ENCODE measurements around the gene PATJ.

PATJ gene

DNA sequence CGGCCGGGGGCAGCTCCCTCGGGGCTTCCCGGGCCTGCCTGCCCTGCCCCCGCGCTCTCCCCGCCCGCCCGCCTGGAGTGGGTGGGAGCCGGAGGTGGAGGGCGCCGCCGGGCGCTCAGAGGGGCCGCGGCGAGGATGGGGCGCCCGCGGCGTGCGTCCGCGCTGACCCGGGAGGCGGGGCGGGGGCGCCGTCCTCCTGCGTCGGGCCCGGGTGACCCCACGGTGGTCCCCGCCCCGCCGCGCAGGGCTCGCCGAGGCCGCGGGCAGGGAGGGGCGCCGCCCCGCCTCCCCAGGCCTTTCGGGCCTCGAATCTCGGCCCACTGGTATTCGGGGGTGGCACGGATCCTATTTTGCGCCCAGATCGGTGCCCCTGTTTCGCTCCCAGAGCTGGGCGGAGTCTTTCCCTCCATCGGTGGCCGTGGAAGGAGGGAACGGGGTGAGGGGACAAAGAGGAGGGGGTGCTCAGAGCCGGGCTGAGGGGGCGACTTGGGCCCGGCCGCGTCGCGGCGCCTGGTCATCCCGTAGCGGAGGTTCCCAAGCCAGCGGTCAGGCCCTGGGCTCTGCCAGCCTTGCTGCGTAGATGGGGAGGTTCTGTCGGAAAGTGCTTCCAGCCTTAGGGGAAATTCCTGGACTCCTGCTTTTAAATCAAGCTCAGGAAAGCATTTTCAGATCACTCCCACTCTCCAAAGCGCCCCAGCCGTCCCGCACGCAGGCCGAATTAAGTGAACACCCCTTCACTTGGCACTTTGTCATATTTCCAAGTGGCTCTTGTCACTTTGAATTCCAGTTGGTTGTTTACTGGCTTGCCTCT is 545 bp downstream of the PATJ start (continued):
- TF ChIP-seq ZNF221 (tag by site-specific recombination; IDR thresholded peaks at IDR 0.05; ENCODE audit: borderline replicate concordance): no peak
- TF ChIP-seq, protein P1, sequence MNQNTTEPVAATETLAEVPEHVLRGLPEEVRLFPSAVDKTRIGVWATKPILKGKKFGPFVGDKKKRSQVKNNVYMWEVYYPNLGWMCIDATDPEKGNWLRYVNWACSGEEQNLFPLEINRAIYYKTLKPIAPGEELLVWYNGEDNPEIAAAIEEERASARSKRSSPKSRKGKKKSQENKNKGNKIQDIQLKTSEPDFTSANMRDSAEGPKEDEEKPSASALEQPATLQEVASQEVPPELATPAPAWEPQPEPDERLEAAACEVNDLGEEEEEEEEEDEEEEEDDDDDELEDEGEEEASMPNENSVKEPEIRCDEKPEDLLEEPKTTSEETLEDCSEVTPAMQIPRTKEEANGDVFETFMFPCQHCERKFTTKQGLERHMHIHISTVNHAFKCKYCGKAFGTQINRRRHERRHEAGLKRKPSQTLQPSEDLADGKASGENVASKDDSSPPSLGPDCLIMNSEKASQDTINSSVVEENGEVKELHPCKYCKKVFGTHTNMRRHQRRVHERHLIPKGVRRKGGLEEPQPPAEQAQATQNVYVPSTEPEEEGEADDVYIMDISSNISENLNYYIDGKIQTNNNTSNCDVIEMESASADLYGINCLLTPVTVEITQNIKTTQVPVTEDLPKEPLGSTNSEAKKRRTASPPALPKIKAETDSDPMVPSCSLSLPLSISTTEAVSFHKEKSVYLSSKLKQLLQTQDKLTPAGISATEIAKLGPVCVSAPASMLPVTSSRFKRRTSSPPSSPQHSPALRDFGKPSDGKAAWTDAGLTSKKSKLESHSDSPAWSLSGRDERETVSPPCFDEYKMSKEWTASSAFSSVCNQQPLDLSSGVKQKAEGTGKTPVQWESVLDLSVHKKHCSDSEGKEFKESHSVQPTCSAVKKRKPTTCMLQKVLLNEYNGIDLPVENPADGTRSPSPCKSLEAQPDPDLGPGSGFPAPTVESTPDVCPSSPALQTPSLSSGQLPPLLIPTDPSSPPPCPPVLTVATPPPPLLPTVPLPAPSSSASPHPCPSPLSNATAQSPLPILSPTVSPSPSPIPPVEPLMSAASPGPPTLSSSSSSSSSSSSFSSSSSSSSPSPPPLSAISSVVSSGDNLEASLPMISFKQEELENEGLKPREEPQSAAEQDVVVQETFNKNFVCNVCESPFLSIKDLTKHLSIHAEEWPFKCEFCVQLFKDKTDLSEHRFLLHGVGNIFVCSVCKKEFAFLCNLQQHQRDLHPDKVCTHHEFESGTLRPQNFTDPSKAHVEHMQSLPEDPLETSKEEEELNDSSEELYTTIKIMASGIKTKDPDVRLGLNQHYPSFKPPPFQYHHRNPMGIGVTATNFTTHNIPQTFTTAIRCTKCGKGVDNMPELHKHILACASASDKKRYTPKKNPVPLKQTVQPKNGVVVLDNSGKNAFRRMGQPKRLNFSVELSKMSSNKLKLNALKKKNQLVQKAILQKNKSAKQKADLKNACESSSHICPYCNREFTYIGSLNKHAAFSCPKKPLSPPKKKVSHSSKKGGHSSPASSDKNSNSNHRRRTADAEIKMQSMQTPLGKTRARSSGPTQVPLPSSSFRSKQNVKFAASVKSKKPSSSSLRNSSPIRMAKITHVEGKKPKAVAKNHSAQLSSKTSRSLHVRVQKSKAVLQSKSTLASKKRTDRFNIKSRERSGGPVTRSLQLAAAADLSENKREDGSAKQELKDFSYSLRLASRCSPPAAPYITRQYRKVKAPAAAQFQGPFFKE (tag by site-specific recombination; IDR thresholded peaks at IDR 0.05; ENCODE audit: borderline replicate concordance): no peak
- no peak for TF ChIP-seq ZBTB21 (tag by site-specific recombination; IDR thresholded peaks at IDR 0.05)
- TF ChIP-seq ZNF426 (tag by site-specific recombination; IDR thresholded peaks at IDR 0.05): no peak
- TF ChIP-seq, protein P2, sequence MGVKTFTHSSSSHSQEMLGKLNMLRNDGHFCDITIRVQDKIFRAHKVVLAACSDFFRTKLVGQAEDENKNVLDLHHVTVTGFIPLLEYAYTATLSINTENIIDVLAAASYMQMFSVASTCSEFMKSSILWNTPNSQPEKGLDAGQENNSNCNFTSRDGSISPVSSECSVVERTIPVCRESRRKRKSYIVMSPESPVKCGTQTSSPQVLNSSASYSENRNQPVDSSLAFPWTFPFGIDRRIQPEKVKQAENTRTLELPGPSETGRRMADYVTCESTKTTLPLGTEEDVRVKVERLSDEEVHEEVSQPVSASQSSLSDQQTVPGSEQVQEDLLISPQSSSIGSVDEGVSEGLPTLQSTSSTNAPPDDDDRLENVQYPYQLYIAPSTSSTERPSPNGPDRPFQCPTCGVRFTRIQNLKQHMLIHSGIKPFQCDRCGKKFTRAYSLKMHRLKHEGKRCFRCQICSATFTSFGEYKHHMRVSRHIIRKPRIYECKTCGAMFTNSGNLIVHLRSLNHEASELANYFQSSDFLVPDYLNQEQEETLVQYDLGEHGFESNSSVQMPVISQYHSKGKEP (tag by site-specific recombination; IDR thresholded peaks at IDR 0.05): no peak
- TF ChIP-seq ZNF23 (tag by site-specific recombination; IDR thresholded peaks at IDR 0.05; ENCODE audit: borderline replicate concordance): no peak
- TF ChIP-seq ZNF629 (tag by site-specific recombination; IDR thresholded peaks at IDR 0.05): no peak
- TF ChIP-seq KLF1 (tag by site-specific recombination; IDR thresholded peaks at IDR 0.05): no peak
- peak; percentile 60 for TF ChIP-seq ZNF366 (tag by site-specific recombination; conservative IDR thresholded peaks at IDR 0.05)
- no peak for TF ChIP-seq ZNF48 (tag by site-specific recombination; IDR thresholded peaks at IDR 0.05)
- TF ChIP-seq ZSCAN30 (tag by site-specific recombination; IDR thresholded peaks at IDR 0.05): 0 out of 2 replicates have a peak, but pooled peaks have one; percentile 27
- TF ChIP-seq FEZF1 (tag by site-specific recombination; IDR thresholded peaks at IDR 0.05): peak; percentile 85
- no peak for TF ChIP-seq ZNF302 (tag by site-specific recombination; IDR thresholded peaks at IDR 0.05; ENCODE audit: low read depth)
- no peak for TF ChIP-seq ZNF596 (tag by site-specific recombination; IDR thresholded peaks at IDR 0.05)
- no peak for TF ChIP-seq ZFP3 (tag by site-specific recombination; IDR thresholded peaks at IDR 0.05; ENCODE audit: low read depth)
- no peak for TF ChIP-seq ZNF112 (tag by site-specific recombination; IDR thresholded peaks at IDR 0.05)
- peak; percentile 21 for TF ChIP-seq ZEB2 (tag by site-specific recombination; IDR thresholded peaks at IDR 0.05)
- TF ChIP-seq, protein P3, sequence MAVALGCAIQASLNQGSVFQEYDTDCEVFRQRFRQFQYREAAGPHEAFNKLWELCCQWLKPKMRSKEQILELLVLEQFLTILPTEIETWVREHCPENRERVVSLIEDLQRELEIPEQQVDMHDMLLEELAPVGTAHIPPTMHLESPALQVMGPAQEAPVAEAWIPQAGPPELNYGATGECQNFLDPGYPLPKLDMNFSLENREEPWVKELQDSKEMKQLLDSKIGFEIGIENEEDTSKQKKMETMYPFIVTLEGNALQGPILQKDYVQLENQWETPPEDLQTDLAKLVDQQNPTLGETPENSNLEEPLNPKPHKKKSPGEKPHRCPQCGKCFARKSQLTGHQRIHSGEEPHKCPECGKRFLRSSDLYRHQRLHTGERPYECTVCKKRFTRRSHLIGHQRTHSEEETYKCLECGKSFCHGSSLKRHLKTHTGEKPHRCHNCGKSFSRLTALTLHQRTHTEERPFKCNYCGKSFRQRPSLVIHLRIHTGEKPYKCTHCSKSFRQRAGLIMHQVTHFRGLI (tag by site-specific recombination; IDR thresholded peaks at IDR 0.05): no peak
- TF ChIP-seq TCF7L2 (IDR thresholded peaks at IDR 0.05; ENCODE audit: borderline replicate concordance, low read depth, low read length): no peak
- TF ChIP-seq ZNF707 (tag by site-specific recombination; IDR thresholded peaks at IDR 0.05): no peak
- TF ChIP-seq ZFP37 (tag by site-specific recombination; IDR thresholded peaks at IDR 0.05): 0 out of 2 replicates have a peak, but pooled peaks have one; percentile 36
- TF ChIP-seq ZNF184 (tag by site-specific recombination; IDR thresholded peaks at IDR 0.05): no peak
- TF ChIP-seq, protein P4, sequence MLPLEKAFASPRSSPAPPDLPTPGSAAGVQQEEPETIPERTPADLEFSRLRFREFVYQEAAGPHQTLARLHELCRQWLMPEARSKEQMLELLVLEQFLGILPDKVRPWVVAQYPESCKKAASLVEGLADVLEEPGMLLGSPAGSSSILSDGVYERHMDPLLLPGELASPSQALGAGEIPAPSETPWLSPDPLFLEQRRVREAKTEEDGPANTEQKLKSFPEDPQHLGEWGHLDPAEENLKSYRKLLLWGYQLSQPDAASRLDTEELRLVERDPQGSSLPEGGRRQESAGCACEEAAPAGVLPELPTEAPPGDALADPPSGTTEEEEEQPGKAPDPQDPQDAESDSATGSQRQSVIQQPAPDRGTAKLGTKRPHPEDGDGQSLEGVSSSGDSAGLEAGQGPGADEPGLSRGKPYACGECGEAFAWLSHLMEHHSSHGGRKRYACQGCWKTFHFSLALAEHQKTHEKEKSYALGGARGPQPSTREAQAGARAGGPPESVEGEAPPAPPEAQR (tag by site-specific recombination; IDR thresholded peaks at IDR 0.05): no peak
- no peak for TF ChIP-seq ZNF624 (tag by site-specific recombination; IDR thresholded peaks at IDR 0.05)
- TF ChIP-seq ZNF311 (tag by site-specific recombination; IDR thresholded peaks at IDR 0.05; ENCODE audit: borderline replicate concordance): no peak
- TF ChIP-seq, protein P5, sequence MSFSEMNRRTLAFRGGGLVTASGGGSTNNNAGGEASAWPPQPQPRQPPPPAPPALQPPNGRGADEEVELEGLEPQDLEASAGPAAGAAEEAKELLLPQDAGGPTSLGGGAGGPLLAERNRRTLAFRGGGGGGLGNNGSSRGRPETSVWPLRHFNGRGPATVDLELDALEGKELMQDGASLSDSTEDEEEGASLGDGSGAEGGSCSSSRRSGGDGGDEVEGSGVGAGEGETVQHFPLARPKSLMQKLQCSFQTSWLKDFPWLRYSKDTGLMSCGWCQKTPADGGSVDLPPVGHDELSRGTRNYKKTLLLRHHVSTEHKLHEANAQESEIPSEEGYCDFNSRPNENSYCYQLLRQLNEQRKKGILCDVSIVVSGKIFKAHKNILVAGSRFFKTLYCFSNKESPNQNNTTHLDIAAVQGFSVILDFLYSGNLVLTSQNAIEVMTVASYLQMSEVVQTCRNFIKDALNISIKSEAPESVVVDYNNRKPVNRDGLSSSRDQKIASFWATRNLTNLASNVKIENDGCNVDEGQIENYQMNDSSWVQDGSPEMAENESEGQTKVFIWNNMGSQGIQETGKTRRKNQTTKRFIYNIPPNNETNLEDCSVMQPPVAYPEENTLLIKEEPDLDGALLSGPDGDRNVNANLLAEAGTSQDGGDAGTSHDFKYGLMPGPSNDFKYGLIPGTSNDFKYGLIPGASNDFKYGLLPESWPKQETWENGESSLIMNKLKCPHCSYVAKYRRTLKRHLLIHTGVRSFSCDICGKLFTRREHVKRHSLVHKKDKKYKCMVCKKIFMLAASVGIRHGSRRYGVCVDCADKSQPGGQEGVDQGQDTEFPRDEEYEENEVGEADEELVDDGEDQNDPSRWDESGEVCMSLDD (tag by site-specific recombination; IDR thresholded peaks at IDR 0.05): peak; percentile 83
